Bone marrow (tissue), 2 donors: ENCODE data around the gene AKAP8.

Source experiments
- DNase-seq, 2 donors: peaks; one replicate each; lab custom pipeline; 2025; lab: John Stamatoyannopoulos, UW

AKAP8 gene

DNA sequence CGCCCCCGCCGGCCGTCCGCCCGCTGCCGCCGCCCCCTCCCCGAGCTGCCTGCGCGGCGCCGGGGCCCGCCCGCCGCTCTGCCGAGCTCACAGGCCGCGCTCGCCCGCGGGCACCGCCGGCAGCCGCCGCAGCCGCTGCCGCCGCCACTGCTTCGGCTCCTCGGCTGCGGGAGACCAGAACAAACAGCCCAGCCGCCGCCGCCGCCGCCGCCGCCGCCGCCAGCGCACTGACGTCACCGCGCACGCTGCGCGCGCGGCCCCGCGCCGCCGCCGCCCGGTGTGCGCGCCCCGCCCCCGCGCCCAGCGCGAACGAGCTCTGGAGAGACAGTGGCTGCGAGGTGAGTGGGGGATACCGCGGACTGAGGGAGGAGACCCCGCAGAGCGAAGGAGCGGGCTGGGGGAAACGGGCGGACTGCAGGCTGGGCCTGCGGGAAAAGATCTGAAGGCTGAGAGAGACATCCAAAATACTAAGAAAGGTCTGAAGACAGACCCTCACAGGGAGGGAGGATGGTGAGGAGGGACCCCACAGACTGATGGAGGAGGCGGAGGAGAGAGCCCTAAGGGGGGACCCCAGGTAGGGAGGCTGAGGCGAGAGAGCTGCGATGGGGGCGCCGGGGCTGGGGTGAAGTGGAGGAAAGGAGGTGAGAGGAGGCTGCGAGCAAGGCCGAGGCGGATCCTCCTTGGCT, 47.1 kb downstream of the AKAP8 start, which contains the start of gene BRD4:
Gene BRD4 (minus strand): TSS at position 229 of the 686 bp plus-strand sequence. CDS start 59,440 bp downstream, outside the sequence.
- peak; percentile 23 to 43 for DNase-seq

DNA sequence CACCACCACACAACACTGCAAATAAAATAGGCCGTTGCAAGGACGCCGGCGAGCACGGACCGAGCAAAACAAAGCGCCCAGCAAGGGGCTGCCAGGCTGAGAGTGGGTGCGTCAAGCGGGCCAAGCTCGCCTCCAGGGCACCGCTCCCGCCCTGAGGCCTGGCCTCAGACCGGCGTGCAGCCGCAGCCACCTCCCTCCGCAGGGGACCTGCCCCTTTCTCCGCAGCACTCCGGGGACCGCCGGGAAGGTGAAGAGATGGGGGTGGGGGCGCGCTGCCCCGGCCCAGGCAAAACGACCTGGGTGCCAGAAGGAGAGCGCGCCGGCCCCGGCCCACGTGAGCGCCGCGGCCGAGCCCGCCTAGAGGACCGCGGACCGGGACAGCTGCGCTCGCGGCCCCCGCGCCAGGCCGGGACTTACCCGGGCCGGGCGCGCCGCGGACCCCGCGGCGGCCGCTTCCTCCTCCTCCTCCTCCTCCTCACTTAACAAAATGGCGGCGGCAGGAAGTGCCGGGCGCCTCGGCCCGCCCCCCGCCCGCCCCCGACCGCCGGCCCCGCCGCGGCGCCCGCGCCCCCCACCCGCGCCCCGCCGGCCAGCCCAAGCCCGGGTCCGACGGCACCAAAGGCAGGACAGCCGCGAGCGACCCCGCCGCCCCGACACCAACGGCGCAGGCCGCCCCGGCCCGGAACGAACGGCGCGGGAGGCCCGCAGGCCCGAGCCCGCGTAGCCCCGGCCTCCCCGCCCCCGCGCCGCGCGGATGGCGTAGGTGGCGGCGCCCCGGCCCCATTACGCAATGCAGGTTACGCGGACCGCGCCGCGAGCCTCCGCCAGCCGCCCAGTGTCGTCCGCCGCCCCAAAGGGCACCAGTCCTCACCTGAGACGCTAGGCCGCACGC, 47.9 kb downstream of the AKAP8 start:
- peak in 1 of 2 donors; percentile 43 for DNase-seq

DNA sequence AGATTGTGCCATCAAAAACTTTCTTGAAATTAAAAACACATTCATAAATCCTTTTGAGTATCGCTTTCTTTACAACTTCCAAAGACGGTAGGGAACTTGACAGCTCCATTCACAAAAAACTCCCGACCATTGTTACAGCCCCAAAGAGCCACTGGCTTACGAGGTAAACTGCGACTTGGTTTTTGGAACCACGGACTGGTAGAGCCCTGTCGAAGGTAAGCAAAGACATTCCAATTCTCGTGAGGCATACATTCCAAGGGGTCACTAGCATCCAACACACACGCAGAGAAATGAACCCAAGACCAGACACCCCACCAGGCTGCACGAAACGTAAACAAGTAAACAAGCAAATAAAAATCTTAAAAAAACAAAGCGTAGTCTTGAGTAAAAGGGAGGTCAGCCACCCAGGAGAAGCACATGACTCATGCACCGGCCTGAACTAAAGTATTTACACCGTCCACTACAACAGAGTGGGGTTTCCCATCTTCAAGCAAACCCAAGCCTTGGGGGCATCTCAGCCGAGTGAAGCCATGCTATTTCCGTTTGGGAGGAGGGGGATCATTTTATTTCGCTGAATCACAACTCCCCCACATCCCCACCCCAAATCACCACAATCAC, 48.7 kb downstream of the AKAP8 start:
- DNase-seq = peak in 1 of 2 donors; percentile 27

GRCh38 chr19:15328312-15328711, 51.3 kb downstream of the AKAP8 start:
- no peak for DNase-seq

DNA sequence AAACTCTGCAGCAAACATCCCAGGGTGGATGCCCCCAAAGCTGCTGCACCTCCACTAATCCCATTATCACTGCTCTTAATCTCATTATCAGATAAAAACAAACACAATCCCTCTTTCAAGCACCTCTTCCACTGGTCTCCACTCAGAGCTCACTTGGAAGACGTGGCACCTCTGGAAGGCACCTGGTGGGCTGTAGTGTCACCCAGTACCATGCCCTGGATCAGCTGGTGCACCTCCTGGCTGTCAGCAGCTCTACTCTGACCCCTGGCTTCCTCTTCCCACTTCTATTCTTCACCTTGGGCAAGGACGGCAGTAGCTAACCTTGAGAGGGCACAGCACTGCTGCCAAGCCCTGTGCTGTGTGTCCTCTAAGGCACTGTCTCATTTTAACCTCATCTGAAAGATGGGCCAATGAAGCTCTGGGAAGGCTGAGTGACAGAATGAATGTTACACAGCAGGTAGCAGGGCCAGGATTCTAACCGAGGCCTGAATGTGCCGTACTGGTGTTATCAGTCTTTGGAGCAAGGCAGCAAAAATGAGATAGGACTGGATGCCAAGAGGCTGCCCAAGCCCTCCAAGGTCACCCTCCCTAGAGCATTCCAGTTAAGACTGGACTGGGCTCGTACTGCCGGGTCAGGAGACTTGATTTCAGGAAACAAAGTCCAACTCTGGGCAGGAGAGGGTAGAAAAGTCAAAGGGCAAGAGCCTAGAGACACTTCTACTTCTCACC, 54.6 kb downstream of the AKAP8 start:
- DNase-seq = no peak

- no peak for DNase-seq
Measured at GRCh38 chr19:15323496-15324235, 55.9 kb downstream of the AKAP8 start.

DNA sequence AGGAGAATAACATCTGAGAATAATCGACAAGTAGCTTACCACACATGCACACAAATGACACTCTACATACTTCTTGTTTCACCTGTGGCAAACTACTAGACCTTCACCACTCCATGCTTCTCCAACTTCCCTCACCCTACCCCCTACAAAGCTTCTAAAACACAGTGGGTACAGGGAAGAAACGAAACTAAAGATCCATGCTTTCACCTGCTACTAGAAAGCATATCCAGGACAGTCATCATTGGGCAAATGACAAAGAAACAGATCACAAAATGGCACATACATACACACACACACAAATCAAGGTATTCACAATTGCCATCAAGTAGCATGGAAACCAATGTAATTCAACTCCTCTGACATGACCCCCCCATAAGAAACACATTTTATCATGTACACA, 57.8 kb downstream of the AKAP8 start:
- DNase-seq = no peak

DNA sequence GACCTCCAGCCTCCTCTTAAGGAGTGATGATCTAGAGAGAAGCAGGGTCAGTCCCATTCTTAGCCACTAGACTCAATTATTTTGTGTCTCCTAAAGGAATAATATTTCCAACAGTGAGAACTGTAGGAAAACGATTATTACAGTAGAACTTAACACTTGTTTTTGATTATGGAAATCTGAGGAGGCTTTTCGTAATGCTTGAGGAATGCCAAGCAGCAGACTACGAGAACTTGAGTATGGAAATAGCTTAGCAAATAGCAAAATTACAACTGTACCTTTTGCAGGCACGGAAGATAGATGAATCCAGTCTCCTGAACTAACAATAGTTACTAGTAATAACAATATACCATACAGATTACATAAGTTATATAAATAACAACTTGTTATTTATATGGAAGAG, 59.5 kb downstream of the AKAP8 start:
- no peak for DNase-seq

- no peak for DNase-seq
Measured at GRCh38 chr19:15318241-15318691, 61.3 kb downstream of the AKAP8 start.

- no peak for DNase-seq
Measured at GRCh38 chr19:15317392-15318071, 62.1 kb downstream of the AKAP8 start.

DNA sequence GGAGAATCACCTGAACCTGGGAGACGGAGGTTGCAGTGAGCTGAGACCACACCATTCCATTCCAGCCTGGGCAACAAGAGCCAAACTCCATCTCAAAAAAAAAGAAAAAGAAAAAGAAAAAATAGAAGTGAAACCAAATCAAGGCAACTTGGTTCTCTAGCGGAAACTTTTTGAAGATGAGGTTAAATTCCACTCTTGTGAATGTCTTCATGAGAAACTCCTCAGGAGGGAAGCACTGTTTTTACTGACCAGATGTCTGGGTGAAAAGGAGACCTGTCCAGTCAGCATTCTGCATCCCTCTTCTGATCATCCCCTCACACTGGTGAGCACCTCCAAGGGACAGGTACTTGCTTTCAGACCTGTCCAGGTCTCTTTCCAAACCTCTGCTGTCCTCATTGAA, 63.1 kb downstream of the AKAP8 start:
- no peak for DNase-seq

GRCh38 chr19:15315101-15315500, 64.5 kb downstream of the AKAP8 start:
- DNase-seq = no peak

DNA sequence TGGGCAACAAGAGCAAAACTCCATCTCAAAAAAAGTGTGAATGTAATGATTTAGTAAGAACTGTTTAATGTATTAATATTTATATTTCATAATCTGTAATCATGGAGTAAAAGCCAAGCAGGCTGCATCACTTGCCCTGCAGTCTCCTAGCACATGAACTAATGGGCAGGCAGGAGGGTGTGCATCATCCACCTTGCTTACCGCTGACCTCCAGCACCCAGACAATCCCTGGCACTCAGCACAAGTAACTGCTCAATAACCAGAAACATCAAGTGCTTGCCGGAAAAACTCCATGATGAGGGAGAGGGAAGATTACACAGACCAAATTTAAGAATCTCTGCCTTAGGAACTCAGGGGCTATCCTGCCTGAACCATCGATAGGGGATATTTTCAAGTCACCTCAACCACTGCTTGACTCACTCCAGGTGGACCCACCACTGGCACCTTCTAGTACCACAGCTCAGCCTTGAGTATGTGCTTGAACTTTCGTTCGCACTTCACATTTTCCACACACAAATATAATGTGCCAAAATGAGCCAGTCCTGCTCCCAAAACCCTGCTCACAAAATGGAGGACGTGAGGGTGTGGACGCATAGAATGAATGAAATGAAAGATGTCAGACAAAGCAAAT, 65.8 kb downstream of the AKAP8 start:
- no peak for DNase-seq

- no peak for DNase-seq
Measured at GRCh38 chr19:15307169-15307568, 72.4 kb downstream of the AKAP8 start.

- DNase-seq = no peak
Measured at GRCh38 chr19:15305582-15306334, 73.8 kb downstream of the AKAP8 start.

DNA sequence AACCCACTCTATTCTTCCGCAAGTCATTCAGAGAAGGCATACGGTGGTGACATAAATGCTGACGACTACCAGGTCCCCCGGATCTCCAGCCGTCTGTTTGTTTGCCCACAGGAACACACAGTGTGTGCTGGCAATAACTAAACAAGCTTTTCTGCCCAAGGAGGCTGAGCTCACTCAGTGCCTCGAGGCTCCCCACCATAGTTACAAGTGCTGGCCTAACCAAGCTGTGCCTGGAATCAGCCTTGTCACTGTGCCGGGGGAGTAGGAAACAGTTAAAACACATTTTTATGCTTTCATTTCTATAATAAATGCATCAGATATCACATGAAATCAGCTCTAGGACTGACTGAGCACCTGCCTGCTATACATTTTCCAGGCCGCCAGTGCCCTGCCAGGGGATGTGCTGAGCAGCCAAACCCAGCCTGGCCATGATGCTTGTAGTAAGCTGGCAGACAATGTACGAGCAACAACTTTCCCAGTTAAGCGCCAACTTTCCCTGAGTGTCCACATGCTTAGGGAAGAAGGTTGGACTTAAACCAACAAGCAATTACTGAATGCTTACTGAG, 75.4 kb downstream of the AKAP8 start:
- DNase-seq = no peak
